CMK (cell line): ENCODE data around the gene HSPA14.
A peak's percentile ranks its signal among the peaks of the same experiment; 100 is the strongest.
"Not testable (repeated sequence)": the region's sequence is repeated elsewhere in the genome, so short reads cannot be mapped to it uniquely, and the experiment has no call there.

Experiments
- DNase-seq: peaks from one replicate; pipeline ENCODE4 v3.0.0-alpha.2; 2010; ENCODE audit warnings: low read depth

Gene HSPA14

GRCh38 chr10:14837003-14837756, 926 bp upstream of the HSPA14 start:
- DNase-seq: no peak

DNA sequence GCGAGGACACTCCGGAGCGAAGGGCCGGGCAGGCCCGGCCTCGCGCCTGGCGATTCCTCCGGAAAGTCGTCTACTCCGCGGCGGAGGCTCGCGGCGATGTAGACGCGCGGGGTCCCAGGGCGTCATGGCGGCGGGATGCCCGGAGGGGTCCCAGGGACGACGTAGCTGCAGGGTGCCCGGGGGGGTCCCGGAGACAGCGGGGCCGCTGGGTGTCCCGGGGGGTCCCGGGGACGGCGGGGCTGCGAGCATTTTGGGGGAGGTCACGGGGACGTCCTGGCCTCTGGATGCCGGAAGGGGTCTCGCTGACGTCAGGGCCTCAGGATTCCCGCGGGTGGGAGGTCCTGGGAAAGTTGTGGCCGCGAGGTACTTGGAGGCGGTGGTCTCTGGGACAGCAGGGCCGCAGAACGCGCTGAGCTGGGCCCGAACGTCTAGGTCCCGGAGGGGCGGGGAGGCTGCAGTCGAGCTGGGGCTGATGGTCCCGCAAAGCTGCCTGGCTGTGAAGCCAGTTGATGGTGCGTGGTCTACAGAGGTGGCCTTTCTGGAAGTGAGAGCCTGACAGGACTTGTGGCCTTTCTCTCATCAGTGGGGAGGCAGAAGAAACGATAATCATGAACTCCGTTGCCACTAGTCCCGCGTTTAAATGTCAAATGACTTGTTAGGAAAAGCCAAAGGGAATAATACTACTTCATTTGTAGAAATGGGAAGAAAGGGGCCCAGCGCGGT, 637 bp downstream of the HSPA14 start:
- DNase-seq: peak; percentile 24

- DNase-seq: no peak
Measured at GRCh38 chr10:14839305-14839695, 1.2 kb downstream of the HSPA14 start.

- no peak for DNase-seq
Measured at GRCh38 chr10:14840178-14840577, 2.1 kb downstream of the HSPA14 start.

DNA sequence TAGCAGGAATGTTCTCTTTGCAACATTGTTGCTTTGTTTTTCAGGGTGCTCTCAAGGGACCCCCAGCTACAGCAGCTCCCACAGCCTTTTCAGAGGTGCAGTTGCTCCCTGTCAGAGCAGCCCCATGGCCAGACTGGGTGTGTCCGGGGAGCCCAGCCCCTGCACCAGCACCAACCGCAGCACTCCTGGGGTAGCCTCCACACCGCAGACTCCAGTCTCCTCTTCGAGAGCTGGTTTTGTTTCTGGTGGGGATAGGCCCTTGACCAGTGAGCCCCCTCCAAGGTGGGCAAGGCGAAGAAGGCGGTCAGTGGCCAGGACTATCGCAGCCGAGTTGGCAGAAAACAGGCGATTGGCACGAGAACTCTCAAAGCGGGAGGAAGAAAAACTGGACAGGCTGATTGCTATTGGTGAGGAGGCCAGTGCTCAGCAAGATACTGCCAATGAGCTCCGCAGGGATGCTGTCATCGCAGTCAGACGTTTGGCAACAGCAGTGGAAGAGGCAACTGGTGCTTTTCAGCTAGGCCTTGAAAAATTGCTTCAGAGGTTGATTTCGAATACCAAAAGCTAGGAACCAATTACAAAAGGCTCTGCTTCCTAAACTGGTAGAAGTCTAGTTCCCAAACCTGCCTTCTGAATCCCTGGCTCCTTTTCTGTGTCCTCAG, 5.4 kb downstream of the HSPA14 start:
- no peak for DNase-seq

DNA sequence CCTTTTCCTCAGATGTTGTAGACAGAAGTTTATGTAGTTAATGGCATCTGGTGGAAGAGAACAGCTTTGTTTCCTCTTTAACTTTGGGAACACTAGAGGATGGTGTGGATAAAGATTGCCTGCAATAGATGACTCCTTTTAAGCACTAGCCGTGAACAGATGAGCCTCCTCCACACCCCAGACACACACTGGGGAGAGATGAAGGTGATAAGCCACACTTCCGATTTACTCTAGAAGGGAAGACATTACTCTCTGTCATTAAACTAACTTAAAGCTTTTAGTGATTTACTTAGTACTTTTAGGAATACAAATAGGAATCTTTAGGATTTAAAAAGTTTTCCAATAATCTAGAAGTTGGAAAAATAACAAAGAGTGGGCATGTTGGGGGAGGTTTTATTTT, 6.8 kb downstream of the HSPA14 start:
- DNase-seq: no peak

DNA sequence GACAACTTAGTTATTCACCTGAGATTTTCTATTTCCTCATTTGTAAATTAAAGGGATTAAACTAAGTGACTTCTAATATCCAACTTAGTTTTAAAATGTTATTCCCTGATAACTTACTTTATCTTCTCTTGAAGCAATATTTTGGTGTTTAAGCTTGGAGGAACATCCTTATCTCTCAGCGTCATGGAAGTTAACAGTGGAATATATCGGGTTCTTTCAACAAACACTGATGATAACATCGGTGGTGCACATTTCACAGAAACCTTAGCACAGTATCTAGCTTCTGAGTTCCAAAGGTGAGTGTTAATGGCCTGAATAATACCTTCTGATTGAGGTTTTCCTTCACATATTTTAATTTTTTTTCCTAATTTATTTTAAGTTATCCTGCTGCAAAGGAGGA, 14.1 kb downstream of the HSPA14 start:
- no peak for DNase-seq

DNA sequence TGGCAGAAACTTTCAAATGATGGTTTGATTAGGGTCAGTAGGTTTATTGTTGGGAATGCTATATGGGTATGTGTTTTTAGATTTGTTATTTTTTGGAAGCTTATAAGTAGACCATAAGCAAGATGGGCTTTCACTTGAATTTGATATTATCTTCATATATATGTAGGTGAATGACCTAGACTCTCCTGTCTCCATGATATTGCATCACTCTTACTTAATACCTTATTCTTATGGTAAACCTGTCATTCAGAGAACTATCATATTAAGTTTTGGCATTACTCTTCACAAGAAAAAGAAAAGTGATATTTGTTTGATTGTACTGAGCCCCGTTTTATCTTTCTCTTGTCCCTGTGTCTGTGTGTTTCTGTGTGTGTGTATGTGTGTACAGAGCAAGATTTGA, 17.3 kb downstream of the HSPA14 start:
- DNase-seq: no peak

GRCh38 chr10:14858338-14858960, 20.3 kb downstream of the HSPA14 start:
- no peak for DNase-seq

GRCh38 chr10:14859043-14859442, 20.9 kb downstream of the HSPA14 start:
- no peak for DNase-seq

GRCh38 chr10:14859775-14860174, 21.7 kb downstream of the HSPA14 start:
- no peak for DNase-seq

GRCh38 chr10:14860791-14861190, 22.7 kb downstream of the HSPA14 start:
- no peak for DNase-seq

DNA sequence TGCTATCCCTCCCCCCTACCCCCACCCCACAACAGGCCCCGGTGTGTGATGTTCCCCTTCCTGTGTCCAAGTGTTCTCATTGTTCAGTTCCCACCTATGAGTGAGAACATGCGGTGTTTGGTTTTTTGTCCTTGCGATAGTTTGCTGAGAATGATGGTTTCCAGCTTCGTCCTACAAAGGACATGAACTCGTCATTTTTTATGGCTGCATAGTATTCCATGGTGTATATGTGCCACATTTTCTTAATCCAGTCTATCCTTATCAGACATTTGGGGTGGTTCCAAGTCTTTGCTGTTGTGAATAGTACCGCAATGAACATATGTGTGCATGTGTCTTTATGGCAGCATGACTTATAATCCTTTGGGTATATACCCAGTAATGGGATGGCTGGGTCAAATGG, 26.4 kb downstream of the HSPA14 start:
- DNase-seq: not testable (repeated sequence)

DNA sequence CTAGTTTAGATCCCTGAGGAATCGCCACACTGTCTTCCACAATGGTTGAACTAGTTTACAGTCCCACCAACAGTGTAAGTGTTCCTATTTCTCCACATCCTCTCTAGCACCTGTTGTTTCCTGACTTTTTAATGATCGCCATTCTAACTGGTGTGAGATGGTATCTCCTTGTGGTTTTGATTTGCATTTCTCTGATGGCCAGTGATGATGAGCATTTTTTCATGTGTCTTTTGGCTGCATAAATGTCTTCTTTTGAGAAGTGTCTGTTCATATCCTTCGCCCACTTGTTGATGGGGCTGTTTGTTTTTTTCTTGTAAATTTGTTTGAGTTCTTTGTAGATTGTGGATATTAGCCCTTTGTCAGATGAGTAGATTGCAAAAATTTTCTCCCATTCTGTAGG, 26.8 kb downstream of the HSPA14 start:
- not testable (repeated sequence) for DNase-seq

- no peak for DNase-seq
Measured at GRCh38 chr10:14873090-14873760, 35.1 kb downstream of the HSPA14 start.

DNA sequence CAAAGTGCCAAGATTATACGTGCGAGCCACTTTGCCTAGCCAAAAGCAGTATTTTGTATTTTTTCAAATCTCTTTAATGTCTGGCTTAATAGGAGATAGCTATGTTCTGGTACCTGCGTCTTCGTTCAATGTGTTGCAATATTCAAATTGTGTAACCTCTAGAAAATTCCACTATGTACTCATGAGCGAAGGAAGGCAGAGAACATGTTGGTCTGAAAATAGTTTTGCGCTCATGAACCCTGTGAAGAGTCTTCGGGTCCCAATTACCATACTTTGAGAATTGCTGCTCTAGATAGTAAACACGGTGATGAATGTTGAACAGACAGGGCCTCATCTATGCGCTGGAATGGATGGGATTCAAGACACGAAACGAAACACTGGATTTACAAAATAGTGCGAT, 37.8 kb downstream of the HSPA14 start:
- DNase-seq: no peak

GRCh38 chr10:14876764-14877163, 38.7 kb downstream of the HSPA14 start:
- DNase-seq: no peak

DNA sequence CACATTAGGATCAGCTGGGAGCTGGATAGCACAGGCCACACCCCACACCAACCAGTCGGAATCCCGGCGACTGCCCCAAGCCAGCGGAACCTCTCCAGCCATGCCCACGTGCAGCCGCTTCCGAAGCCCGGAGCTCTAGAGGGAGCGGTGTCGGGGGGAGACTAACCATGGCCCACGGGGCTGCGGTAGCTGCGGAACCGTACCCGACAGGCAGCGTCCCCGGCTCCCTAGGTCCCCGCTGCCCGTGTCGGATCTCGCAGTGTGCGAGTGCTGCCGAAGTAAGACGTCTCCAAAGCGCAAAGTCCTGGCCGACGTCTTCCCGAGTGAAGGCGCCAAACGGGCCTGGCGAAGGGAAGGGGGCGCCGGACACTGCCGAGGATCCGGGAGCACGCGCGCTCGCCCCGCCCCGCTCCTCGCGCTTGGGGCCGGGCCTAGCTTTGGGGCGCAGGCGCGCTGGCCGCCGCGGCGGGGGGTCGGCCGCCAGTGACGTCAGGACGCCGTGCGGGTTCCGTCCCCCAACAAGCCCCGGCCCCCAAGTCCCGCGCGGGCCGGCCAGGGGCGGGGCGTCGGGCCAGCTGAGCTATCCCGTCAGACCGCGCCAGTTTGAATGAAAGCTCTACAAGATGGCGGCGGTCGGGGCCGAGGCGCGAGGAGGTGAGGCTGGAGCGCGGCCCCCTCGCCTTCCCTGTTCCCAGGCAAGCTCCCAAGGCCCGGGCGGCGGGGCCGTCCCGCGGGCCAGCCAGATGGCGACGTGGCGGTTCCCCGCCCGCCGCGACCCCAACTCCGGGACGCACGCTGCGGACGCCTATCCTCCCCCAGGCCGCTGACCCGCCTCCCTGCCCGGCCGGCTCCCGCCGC, 40.4 kb downstream of the HSPA14 start, which contains the start of gene SUV39H2:
SUV39H2 (plus strand) TSS at position 601 of the 858 bp plus-strand sequence; CDS start at position 624, 23 bp downstream.
- DNase-seq: peak; percentile 71

DNA sequence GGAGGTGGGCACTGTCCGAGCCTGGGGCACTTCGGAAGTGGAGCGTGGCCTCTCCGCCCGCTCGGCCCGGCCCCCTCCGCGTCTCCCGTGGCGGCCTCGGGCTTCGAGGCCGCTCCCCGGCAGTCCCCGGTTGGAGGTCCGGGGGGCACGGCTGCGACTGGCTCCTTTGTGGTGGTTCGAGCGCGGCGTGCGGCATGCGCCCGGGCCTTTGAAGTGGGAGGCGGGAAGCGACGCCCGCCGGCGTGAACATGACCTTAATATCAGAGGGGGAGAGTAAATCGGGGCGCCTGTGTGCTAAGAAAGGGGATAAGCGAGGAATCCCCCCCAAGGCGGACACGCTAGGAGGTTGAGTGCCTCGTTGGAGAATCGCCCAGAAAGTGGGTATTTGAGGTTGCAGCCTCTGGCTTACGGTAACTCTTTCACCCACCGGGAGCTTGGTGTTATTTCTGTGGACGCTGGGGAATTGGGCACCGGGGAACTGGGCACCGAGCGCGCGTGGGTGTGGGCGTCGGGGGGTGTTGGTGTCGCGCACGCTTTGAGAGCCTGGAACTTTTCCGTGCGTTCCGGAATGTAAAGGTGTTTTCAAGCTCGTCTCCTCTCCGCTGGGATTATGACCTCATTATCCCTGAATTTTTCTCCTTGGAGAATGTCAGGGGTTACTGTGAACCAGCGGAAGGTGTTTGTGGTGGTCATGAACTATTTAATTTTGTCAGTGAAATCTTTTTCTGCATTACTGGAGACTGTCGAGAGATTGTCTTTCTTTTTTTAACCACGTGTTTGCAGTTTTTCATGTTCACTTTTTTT, 41.2 kb downstream of the HSPA14 start:
- DNase-seq: no peak

- no peak for DNase-seq
Measured at GRCh38 chr10:14879928-14880193, 41.8 kb downstream of the HSPA14 start.
